Choroid plexus epithelial cell (primary cell): Measurements from ENCODE around the gene MYNN.

Source experiments
- DNase-seq: peaks from one replicate; pipeline ENCODE4 v3.0.0-alpha.2; 2010; ENCODE audit warnings: low read depth
- H3K4me3 ChIP-seq: 2 replicates; pipeline ENCODE4 v1.5.1; 2011; ENCODE audit warnings: low read depth, mild to moderate bottlenecking, control low read depth, low read length, moderate library complexity
- CTCF ChIP-seq: conservative IDR thresholded peaks from 2 replicates; pipeline ENCODE4 v1.5.1; 2011; ENCODE audit warnings: low read depth, mild to moderate bottlenecking, control low read depth, inconsistent platforms, low read length, moderate library complexity

Gene MYNN

GRCh38 chr3:169751875-169752274, 21.3 kb upstream of the MYNN start:
- DNase-seq: no peak
- TF ChIP-seq CTCF: no peak
- no peak overlapping the region for H3K4me3 ChIP-seq

- no peak overlapping the region for H3K4me3 ChIP-seq
- no peak for DNase-seq
- TF ChIP-seq CTCF: no peak
Observed at GRCh38 chr3:169754711-169755110, 18.5 kb upstream of the MYNN start.

GRCh38 chr3:169755488-169755887, 17.7 kb upstream of the MYNN start:
- no peak overlapping the region for H3K4me3 ChIP-seq
- no peak for DNase-seq
- TF ChIP-seq CTCF: no peak

- H3K4me3 ChIP-seq: no peak overlapping the region
- TF ChIP-seq CTCF: no peak
- DNase-seq: no peak
Observed at GRCh38 chr3:169758359-169758994, 14.7 kb upstream of the MYNN start.

- H3K4me3 ChIP-seq: no peak overlapping the region
- DNase-seq: peak; percentile 63
- TF ChIP-seq CTCF: no peak
Observed at GRCh38 chr3:169759256-169759655, 13.9 kb upstream of the MYNN start.

GRCh38 chr3:169760479-169760878, 12.7 kb upstream of the MYNN start:
- DNase-seq: peak; percentile 88
- TF ChIP-seq CTCF: no peak
- no peak overlapping the region for H3K4me3 ChIP-seq

- TF ChIP-seq CTCF: no peak
- peak; percentile 65 for DNase-seq
- H3K4me3 ChIP-seq: peak overlapping the region; percentile 85
Observed at GRCh38 chr3:169764312-169764881, 8.8 kb upstream of the MYNN start.
